HepG2 (cell line): ENCODE results near the gene CNP. TPM values are rescaled to one million over a fixed set of nuclear protein-coding genes. Genes with fewer than 3 reads are reported as not detected.

Source experiments
- ARNT2 ChIP-seq: sonication (generic); formaldehyde crosslinking; IDR thresholded peaks from 2 replicates; pipeline ENCODE4 v1.8.0; 2022; ENCODE audit warnings: mild to moderate bottlenecking, low read depth, missing genetic modification reagents, moderate library complexity
- GTF2F1 ChIP-seq: fragments of 150-350 bp; IDR thresholded peaks from 2 replicates; pipeline ENCODE4 v1.6.1; 2014; ENCODE audit warnings: low read length
- ISX ChIP-seq: sonication (generic); formaldehyde crosslinking; conservative IDR thresholded peaks from 2 replicates; pipeline ENCODE4 v1.5.0; 2020; ENCODE audit warnings: missing genetic modification reagents
- JUND ChIP-seq: sonication (generic); formaldehyde crosslinking; IDR thresholded peaks from 2 replicates; pipeline ENCODE4 v1.8.0; 2022; ENCODE audit warnings: mild to moderate bottlenecking, missing genetic modification reagents
- NFATC3 ChIP-seq: sonication (generic); formaldehyde crosslinking; IDR thresholded peaks from 2 replicates; pipeline ENCODE4 v1.5.1; 2020; ENCODE audit warnings: mild to moderate bottlenecking, missing genetic modification reagents
- NR3C1 ChIP-seq: sonication (generic); formaldehyde crosslinking; IDR thresholded peaks from 2 replicates; pipeline ENCODE4 v1.4.0; 2020; ENCODE audit warnings: missing genetic modification reagents
- PAX8 ChIP-seq: sonication (generic); formaldehyde crosslinking; IDR thresholded peaks from 2 replicates; pipeline ENCODE4 v1.8.0; 2022; ENCODE audit warnings: mild to moderate bottlenecking, missing genetic modification reagents, borderline replicate concordance
- TBP ChIP-seq: sonication (generic); formaldehyde crosslinking; IDR thresholded peaks from 2 replicates; pipeline ENCODE4 v1.5.0; 2020; ENCODE audit warnings: missing genetic modification reagents
- THYN1 ChIP-seq: sonication (generic); formaldehyde crosslinking; IDR thresholded peaks from 2 replicates; pipeline ENCODE4 v1.8.1; 2023; ENCODE audit warnings: low read depth, mild to moderate bottlenecking, moderate library complexity, missing genetic modification reagents, borderline replicate concordance
- ZNF124 ChIP-seq: sonication (generic); formaldehyde crosslinking; IDR thresholded peaks from 2 replicates; pipeline ENCODE4 v1.4.0; 2020; ENCODE audit warnings: missing genetic modification reagents
- ZNF20 ChIP-seq: sonication (generic); formaldehyde crosslinking; IDR thresholded peaks from 2 replicates; pipeline ENCODE4 v1.4.0; 2020; ENCODE audit warnings: mild to moderate bottlenecking, moderate library complexity, missing genetic modification reagents
- ZNF282 ChIP-seq: fragments of 450-650 bp; IDR thresholded peaks from 2 replicates; pipeline ENCODE4 v1.6.1; 2018; ENCODE audit not compliant: partially characterized antibody
- ZNF431 ChIP-seq: sonication (generic); formaldehyde crosslinking; IDR thresholded peaks from 2 replicates; pipeline ENCODE4 v1.9.0; 2022; ENCODE audit warnings: missing genetic modification reagents, low read depth, mild to moderate bottlenecking, borderline replicate concordance
- ZNF550 ChIP-seq: sonication (generic); formaldehyde crosslinking; IDR thresholded peaks from 2 replicates; pipeline ENCODE4 v1.4.0; 2020; ENCODE audit warnings: mild to moderate bottlenecking, missing genetic modification reagents, borderline replicate concordance
- polyA plus RNA-seq, 8 experiments: library from polyadenylated mRNA; depleted of rRNA in 3 of 8; stranded (reverse) in 7 of 8; unstranded in 1 of 8; fragments of >200 nt; fragmentation: Illumina TruSeq in 4 of 8; extraction: Trizol in 4 of 8; gene quantifications; 2 replicates each; pipeline versions ENCODE4 v1.2.1 to v1.2.3, GENCODE V29; 2011 to 2016; ENCODE audit warnings: low read depth in 4 of 8, missing spikeins in 1 of 8, mixed read lengths in 1 of 8; ENCODE audit not compliant: insufficient read depth in 1 of 8
- total RNA-seq, 5 experiments: library from RNA; depleted of rRNA; stranded (reverse); fragments of >200 nt; fragmentation: Illumina TruSeq; extraction: Trizol; gene quantifications; 2 replicates each; pipeline ENCODE4 v1.2.3, GENCODE V29; 2016; ENCODE audit warnings: low read depth in 1 of 5
- TF ChIP-seq, protein P1 (sequence below), 2 experiments: IDR thresholded peaks; 2 replicates each; pipeline ENCODE4 v1.6.1; 2011 to 2012; ENCODE audit warnings: low read length in 2 of 2, borderline replicate concordance in 1 of 2, low read depth in 1 of 2, mild to moderate bottlenecking in 1 of 2, moderate library complexity in 1 of 2
- TF ChIP-seq, protein P2 (sequence below): sonication (generic); formaldehyde crosslinking; IDR thresholded peaks from 2 replicates; pipeline ENCODE4 v1.5.0; 2020; ENCODE audit warnings: mild to moderate bottlenecking, missing genetic modification reagents
- TF ChIP-seq, protein P3 (sequence below): sonication (generic); formaldehyde crosslinking; IDR thresholded peaks from 2 replicates; pipeline ENCODE4 v1.4.0; 2020; ENCODE audit warnings: mild to moderate bottlenecking, missing genetic modification reagents

Gene CNP
- total and polyA plus RNA-seq, 2 of the 13 experiments (the other 11 are each of a cell fraction or from before 2014, with no cell fraction given) = 97.2 to 161 TPM

DNA sequence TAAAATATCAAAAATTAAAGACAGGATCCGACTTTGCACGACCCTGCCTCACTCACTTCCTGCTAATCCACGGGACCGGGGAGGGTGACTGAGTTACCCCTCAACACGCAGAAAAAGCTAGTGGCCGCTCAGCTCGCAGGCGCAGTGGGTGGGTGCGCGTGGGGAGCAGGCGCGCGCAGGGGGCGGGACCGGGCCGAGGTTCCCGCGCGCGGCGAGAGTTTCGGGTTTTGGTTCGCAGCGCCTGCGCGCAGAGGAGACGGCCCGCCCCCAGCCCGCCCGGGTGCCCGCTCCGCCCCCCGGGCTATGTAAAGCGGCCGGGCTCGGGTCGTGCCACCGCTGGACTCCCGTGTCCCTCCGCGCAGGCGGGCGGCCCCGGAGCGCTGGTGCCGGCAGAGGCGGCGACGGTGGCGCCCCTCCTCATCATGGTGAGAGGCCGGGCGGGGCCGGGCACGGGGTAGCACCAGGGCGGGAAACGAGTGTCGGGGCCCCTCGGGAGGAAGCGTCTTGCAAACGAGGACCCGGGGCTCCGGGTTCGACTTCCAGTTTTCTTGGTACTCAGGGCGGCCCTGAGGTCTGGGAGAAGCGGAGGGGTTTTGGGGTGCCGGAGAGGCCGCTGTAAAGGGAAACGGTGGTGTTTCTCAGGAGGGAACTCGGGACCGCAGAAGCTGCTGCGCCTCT, at the start of gene CNP (continued):
- TF ChIP-seq, protein P1, sequence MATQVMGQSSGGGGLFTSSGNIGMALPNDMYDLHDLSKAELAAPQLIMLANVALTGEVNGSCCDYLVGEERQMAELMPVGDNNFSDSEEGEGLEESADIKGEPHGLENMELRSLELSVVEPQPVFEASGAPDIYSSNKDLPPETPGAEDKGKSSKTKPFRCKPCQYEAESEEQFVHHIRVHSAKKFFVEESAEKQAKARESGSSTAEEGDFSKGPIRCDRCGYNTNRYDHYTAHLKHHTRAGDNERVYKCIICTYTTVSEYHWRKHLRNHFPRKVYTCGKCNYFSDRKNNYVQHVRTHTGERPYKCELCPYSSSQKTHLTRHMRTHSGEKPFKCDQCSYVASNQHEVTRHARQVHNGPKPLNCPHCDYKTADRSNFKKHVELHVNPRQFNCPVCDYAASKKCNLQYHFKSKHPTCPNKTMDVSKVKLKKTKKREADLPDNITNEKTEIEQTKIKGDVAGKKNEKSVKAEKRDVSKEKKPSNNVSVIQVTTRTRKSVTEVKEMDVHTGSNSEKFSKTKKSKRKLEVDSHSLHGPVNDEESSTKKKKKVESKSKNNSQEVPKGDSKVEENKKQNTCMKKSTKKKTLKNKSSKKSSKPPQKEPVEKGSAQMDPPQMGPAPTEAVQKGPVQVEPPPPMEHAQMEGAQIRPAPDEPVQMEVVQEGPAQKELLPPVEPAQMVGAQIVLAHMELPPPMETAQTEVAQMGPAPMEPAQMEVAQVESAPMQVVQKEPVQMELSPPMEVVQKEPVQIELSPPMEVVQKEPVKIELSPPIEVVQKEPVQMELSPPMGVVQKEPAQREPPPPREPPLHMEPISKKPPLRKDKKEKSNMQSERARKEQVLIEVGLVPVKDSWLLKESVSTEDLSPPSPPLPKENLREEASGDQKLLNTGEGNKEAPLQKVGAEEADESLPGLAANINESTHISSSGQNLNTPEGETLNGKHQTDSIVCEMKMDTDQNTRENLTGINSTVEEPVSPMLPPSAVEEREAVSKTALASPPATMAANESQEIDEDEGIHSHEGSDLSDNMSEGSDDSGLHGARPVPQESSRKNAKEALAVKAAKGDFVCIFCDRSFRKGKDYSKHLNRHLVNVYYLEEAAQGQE (IDR thresholded peaks at IDR 0.05; ENCODE audit: borderline replicate concordance in 1 of 2, low read depth in 1 of 2, low read length in 2 of 2) = peak in 1 of 2 experiments; percentile 69; a peak in 1 of 4 replicates
- TF ChIP-seq NR3C1 = no peak
- TF ChIP-seq ARNT2 (CRISPR knock-in tag) = peak; percentile 85; the same call in 1 of the 2 replicates
- TF ChIP-seq, protein P2, sequence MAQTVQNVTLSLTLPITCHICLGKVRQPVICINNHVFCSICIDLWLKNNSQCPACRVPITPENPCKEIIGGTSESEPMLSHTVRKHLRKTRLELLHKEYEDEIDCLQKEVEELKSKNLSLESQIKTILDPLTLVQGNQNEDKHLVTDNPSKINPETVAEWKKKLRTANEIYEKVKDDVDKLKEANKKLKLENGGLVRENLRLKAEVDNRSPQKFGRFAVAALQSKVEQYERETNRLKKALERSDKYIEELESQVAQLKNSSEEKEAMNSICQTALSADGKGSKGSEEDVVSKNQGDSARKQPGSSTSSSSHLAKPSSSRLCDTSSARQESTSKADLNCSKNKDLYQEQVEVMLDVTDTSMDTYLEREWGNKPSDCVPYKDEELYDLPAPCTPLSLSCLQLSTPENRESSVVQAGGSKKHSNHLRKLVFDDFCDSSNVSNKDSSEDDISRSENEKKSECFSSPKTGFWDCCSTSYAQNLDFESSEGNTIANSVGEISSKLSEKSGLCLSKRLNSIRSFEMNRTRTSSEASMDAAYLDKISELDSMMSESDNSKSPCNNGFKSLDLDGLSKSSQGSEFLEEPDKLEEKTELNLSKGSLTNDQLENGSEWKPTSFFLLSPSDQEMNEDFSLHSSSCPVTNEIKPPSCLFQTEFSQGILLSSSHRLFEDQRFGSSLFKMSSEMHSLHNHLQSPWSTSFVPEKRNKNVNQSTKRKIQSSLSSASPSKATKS (CRISPR knock-in tag) = no peak
- TF ChIP-seq TBP = no peak
- TF ChIP-seq, protein P3, sequence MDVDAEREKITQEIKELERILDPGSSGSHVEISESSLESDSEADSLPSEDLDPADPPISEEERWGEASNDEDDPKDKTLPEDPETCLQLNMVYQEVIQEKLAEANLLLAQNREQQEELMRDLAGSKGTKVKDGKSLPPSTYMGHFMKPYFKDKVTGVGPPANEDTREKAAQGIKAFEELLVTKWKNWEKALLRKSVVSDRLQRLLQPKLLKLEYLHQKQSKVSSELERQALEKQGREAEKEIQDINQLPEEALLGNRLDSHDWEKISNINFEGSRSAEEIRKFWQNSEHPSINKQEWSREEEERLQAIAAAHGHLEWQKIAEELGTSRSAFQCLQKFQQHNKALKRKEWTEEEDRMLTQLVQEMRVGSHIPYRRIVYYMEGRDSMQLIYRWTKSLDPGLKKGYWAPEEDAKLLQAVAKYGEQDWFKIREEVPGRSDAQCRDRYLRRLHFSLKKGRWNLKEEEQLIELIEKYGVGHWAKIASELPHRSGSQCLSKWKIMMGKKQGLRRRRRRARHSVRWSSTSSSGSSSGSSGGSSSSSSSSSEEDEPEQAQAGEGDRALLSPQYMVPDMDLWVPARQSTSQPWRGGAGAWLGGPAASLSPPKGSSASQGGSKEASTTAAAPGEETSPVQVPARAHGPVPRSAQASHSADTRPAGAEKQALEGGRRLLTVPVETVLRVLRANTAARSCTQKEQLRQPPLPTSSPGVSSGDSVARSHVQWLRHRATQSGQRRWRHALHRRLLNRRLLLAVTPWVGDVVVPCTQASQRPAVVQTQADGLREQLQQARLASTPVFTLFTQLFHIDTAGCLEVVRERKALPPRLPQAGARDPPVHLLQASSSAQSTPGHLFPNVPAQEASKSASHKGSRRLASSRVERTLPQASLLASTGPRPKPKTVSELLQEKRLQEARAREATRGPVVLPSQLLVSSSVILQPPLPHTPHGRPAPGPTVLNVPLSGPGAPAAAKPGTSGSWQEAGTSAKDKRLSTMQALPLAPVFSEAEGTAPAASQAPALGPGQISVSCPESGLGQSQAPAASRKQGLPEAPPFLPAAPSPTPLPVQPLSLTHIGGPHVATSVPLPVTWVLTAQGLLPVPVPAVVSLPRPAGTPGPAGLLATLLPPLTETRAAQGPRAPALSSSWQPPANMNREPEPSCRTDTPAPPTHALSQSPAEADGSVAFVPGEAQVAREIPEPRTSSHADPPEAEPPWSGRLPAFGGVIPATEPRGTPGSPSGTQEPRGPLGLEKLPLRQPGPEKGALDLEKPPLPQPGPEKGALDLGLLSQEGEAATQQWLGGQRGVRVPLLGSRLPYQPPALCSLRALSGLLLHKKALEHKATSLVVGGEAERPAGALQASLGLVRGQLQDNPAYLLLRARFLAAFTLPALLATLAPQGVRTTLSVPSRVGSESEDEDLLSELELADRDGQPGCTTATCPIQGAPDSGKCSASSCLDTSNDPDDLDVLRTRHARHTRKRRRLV (CRISPR knock-in tag) = 0 out of 2 replicates have a peak, but pooled peaks have one; percentile 45
- no peak; the same call in 1 of the 2 replicates for TF ChIP-seq PAX8 (CRISPR knock-in tag)
- peak; percentile 95 for TF ChIP-seq ISX (CRISPR knock-in tag)
- no peak for TF ChIP-seq ZNF282
- TF ChIP-seq ZNF550 (CRISPR knock-in tag) = no peak
- 0 out of 2 replicates have a peak, but pooled peaks have one; percentile 75 for TF ChIP-seq THYN1 (CRISPR knock-in tag)
- 0 out of 2 replicates have a peak, but pooled peaks have one; percentile 43 for TF ChIP-seq ZNF431 (CRISPR knock-in tag)
- TF ChIP-seq ZNF20 (CRISPR knock-in tag) = no peak
- TF ChIP-seq NFATC3 (CRISPR knock-in tag) = peak; percentile 50; the same call in 1 of the 2 replicates
- TF ChIP-seq ZNF124 = no peak
- no peak for TF ChIP-seq GTF2F1
- peak; percentile 42; the same call in 1 of the 2 replicates for TF ChIP-seq JUND (CRISPR knock-in tag)
